Activated T-cell treated with anti-CD3 and anti-CD28 coated beads for 48 hours (primary cell): Measurements from ENCODE around the gene FARP1.
"Not testable (repeated sequence)": the region's sequence is repeated elsewhere in the genome, so short reads cannot be mapped to it uniquely, and the experiment has no call there.

Source experiments
- DNase-seq: peaks from one replicate; pipeline ENCODE4 v3.0.0-alpha.2; 2020; ENCODE audit warnings: low read depth

Gene FARP1

DNA sequence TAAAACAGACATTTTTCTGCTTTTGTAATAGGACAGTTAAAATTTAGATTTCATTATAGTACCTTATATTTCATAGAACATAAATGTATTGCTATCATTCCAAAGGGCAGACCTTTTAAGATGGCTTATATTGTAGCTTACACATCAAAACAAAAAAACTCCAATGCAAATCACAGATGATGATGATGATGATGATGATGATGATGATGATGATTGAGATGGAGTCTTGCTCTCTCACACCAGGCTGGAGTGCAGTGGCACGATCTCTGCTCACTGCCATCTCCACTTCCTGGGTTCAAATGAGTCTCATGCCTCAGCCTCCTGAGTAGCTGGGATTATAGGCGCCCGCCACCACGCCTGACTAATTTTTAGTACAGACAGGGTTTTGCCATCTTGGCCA is 224.1 kb downstream of the FARP1 start:
- no peak for DNase-seq

GRCh38 chr13:98368019-98368418 is 225.1 kb downstream of the FARP1 start:
- DNase-seq = no peak

DNA sequence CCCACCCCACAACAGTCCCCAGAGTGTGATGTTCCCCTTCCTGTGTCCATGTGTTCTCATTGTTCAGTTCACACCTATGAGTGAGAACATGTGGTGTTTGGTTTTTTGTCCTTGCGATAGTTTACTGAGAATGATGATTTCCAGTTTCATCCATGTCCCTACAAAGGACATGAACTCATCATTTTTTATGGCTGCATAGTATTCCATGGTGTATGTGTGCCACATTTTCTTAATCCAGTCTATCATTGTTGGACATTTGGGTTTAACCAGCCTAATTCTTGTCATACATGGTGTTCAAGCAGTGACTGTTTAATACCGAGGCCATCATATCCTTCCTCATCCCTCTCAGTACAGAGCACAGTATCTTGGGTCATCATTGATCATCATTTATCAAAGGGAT is 226.6 kb downstream of the FARP1 start:
- not testable (repeated sequence) for DNase-seq

DNA sequence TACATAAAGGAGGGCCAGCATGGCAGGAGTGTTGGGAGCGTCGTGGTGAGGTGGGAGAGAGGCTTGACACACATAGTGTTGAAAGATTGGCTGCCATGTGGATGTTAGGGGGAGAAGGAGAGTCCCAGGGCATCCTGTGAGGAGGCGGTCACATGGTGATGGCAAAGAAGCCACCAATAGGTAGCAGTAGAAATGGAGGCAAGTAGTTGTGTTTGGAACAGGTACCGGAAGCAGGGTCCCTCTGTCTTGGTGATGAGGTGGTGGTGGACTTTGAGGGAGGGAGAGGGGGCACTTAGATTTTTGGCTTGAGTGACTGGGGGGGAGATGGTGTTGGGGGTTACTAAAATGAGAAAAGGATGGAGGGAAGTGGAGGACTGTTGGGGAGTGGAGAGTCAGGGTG is 227.4 kb downstream of the FARP1 start:
- DNase-seq = no peak

GRCh38 chr13:98370806-98371515 is 228.1 kb downstream of the FARP1 start:
- no peak for DNase-seq

DNA sequence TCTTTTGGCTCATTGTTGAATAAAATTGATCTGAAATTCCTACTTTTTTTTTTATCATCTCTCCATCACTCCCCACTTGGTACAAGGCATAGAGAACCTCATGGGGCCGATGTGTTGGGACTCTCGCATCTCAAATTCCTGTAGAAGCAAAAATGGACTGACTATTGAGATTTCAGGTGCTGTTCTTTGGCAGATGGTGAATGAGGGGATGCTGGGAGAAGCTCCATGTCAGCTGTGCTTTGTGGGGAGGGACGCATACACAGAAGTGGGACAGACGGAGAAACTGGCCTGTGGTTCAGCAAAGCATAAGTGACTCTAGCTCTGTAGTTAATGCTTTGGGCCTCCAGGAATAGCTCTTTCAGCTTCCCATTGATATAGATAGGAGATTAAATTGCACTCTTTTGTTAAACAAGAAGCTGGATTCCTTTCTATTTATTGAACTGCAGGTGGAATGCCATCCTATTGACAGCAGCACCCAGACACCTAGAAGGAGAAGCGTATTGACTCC is 228.7 kb downstream of the FARP1 start:
- DNase-seq = no peak

DNA sequence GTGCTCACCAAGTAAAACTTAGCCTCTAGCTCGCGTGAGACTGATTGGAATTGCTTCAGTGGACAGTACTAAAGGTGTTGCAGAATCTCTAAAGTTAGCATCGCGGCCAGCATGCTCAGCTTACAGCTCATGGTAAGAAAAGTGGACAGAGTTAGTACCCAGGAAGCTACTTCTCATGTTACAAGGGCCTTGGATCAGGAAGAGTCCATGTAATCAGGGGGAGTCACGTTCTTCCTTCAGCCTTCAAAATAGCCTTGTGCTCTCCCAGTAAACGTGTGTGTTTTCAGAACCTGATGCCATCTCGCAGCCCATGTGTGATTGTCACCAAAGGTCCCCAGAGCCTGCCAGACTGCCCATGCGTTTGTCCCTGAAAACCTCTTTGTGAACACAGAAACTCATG is 230.0 kb downstream of the FARP1 start:
- no peak for DNase-seq

DNA sequence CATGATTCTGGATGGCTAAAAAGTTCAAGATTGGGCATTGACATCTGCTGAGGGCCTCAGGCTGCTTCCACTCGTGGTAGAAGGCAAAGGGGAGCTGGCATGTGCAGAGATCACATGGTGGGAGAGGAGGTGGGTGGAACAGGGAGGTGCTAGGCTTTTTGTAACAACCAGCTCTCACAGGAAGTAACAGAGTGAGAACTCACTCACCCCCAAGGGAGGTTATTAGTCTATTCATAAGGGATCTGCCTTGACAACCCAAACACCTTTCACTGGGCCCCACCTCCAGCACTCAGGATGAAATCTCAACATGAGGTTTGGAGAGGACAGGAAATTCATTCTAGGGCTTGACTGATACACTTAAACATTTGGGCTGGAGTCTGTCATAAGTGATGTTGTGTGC is 231.9 kb downstream of the FARP1 start:
- no peak for DNase-seq

- no peak for DNase-seq
Observed at GRCh38 chr13:98377635-98378378, 234.9 kb downstream of the FARP1 start.

DNA sequence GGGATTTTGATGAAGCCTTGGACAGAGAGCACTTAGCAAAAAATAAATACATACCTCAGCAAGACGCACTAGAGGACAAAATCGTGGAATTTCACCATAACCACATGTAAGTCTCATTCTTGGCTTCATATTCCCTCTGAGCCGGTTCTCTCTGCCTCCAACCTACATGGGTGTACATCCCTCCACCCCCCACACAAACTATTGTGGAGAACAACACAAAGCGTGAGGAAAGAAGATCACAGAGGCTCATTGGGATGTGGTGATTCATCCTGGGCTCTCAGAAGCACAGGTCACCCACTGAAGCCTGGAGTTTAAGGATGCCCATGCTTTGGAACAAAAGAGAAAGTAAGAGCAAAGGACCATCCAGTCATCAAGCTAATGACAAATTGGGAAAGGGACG is 241.8 kb downstream of the FARP1 start:
- no peak for DNase-seq

DNA sequence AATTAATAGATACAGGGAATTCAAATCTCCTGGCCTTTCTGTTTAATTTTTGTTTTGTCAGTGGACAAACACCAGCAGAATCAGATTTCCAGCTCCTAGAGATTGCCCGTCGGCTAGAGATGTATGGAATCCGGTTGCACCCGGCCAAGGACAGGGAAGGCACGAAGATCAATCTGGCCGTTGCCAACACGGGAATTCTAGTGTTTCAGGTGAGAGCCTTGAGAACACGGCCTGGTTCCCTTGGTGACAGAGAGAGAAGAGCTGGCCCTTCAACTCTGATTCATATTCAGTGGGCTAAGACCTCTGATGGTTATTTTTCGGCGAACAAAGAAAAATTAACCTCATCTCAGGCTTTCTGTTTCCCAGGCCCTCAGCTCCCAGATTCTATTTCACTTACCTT is 242.7 kb downstream of the FARP1 start:
- no peak for DNase-seq

DNA sequence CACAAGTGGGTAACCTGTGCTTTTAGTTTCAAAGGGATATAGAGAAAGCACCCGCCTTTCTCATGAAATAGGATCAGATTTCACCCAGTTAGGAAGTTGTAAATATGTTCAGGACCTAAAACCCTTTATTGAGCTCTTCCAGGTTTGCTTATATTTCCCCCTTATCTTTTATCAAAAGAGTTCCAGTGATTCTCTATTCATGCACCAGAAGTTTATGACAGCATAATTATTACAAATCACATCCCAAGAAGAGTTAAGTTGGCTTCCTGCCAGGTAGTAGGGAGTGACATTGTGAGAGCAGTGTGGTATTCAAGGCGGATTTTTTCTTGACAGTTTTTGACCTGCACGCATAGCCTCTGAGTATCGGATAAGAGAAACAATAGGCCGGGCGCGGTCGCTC is 243.7 kb downstream of the FARP1 start:
- no peak for DNase-seq

DNA sequence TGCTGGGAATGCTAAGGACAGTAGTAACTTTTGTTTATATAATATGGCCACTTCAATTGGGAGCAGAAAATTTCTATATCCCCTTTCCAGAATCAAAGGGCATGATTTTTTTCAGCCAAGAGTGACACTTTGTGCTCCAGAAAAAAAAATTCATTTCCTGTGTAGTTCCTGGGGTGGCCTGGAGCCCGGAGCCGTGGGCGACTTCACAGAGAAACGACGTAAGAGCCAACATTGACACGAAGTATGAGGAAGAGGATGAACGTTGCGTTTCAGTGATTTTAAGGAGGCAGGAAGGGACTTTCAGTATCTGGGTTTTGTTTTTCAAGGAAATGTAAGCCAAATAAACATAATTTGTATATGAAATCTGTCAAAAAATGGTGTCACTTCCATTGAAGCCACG is 246.4 kb downstream of the FARP1 start:
- no peak for DNase-seq

DNA sequence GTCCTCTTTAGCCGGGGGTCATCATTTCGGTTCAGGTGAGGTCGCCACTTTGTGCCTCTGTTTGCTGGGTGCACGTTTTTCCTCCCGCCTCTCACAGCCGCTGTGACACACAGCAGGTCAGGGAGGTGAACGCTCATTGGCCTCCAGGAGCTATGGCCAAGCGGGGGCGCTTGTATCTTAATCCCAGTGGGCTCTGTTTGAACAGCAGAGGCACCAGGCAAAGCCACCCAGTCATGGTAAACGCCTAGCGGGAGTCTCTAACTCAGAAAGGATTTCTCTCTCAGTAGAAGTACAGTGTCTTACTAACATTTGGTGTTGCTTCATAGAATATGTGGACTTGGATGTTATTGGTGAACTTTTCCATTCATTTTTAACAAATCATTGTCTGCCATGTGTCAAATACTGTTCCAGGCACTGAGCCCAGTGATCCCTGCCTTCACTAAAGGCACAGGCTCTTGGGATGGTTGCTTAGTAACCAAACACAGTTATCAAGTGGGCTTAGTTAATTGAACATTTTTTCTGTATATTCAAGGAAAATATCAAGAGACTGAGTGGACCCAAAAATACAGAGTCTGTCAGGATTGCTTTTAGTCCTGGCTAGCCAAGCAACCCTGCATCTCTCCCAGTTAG is 247.3 kb downstream of the FARP1 start:
- no peak for DNase-seq

GRCh38 chr13:98393873-98394272 is 251.0 kb downstream of the FARP1 start:
- no peak for DNase-seq

- DNase-seq = no peak
Observed at GRCh38 chr13:98394820-98395510, 252.1 kb downstream of the FARP1 start.

DNA sequence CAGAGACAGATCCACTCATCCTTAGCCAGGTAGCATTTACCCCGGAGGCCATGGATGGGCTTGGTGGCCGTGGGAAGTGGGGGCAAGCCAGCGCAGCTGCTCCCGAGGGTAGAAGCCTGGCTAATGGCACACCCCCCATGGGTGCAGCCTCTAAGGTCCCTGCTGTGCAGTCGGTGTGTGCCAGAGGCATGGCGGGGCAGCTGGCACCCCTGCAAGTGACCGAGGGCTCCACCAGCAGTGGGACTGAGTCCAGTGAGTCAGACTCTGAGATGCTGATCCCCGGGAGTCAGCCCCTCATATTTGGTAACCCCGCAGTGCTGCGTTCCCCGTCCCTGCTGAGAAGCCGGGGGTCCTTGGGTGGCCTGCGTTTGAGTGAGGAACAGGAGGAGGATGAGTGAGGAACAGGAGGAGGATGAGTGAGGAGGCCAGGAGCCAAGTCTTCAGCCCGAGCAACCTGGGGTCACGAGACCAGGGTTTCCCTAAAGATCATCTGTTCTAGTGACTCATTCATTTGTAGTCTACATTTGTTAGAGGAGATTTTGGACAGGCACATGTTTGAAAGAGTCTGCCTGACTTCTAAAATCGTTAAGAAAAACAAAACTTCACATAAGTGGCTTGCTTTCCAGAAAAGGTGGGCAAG is 253.3 kb downstream of the FARP1 start:
- no peak for DNase-seq

DNA sequence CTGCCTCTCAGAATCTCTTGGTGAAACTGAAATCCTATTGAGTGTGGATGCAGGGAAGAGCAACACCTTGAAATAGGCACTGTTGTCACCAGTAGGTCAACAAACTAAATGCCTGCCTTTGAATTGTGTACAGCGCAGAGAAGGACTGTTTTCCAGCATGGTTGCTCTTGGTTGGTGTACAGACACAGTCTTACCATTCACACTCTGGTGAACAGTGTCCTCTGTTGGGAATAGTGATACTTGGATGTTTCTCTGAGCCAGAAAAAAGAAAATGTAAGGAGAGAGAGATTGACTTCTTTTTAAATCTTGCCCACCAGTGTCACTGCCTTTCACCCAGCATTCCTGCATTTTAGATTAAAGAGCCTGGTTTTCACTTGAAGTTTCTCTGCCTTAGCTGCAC is 254.3 kb downstream of the FARP1 start:
- no peak for DNase-seq

- DNase-seq = no peak
Observed at GRCh38 chr13:98397861-98398260, 255.0 kb downstream of the FARP1 start.

DNA sequence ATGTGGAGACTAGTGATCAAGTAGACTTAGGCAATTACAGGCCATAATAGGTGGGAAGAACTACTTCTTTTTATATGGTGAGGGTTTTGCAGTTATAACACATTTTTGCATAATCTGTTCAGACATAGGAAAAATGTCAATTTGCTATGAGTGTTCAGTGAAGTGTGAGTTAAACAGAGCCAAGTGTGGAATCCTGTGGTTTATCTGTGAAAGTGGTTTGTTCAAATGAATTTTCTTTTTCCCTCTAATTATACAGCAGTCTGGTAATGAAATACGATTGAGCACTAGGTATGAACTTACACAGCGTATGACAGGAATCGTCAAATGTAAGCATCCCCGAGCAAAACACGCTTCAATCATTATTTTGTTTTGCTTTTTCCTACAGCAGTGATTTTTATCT is 255.7 kb downstream of the FARP1 start:
- no peak for DNase-seq

DNA sequence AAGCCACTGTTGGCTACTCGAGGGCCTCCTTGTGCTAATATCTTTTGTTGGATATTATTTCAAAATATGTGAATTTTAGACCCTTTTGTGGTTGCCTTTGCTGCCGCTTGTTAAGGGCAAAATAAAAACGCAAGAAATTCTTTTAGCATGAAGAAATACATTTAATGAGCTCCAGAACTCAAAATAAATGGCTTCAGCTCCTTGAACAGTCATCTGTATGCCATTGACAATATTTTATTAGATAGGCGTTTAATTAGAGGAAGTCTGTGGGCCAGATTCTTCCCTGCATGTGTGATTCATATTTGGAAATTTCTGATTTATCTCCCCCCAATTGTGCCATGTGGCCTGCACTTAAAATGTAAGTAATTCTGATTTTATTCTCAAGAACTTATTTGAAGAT is 256.9 kb downstream of the FARP1 start:
- no peak for DNase-seq

GRCh38 chr13:98401934-98402333 is 259.0 kb downstream of the FARP1 start:
- no peak for DNase-seq
